Raji (cell line): ENCODE data around the gene RORB.

ENCODE experiments used
- POLR2A ChIP-seq: IDR thresholded peaks from 2 replicates; pipeline ENCODE4 v1.6.1; 2011; ENCODE audit warnings: low read depth, low read length, control low read depth; ENCODE audit not compliant: insufficient read depth

RORB gene

GRCh38 chr9:74718709-74719108, 221.6 kb downstream of the RORB start:
- TF ChIP-seq POLR2A, result no peak

- no peak for TF ChIP-seq POLR2A
These were observed 222.2 kb downstream of the RORB start for GRCh38 chr9:74719306-74719705.

GRCh38 chr9:74721696-74722660, 224.8 kb downstream of the RORB start:
- TF ChIP-seq POLR2A, result no peak

- no peak for TF ChIP-seq POLR2A
These were observed 227.2 kb downstream of the RORB start for GRCh38 chr9:74724317-74724716.

GRCh38 chr9:74726581-74726980, 229.4 kb downstream of the RORB start:
- TF ChIP-seq POLR2A, result no peak

DNA sequence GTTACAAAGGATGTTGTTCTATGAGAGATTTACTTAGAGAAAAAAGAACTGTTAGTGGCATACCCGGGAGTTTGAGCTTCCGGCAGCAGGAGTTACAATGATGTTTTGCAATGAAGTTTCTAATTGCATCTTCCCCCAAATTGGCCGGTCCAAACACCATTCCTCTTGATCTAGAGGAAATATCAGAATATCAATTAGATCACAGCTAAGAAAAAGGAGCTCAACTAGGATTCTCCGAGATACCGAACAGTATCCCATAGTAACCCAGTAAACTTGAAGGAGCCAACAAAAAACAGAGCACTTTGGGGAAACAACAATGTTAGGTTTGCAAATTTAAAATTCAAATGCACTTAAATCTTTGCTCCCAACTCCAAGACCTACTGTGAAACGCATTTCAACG, 231.0 kb downstream of the RORB start:
- TF ChIP-seq POLR2A, result no peak

DNA sequence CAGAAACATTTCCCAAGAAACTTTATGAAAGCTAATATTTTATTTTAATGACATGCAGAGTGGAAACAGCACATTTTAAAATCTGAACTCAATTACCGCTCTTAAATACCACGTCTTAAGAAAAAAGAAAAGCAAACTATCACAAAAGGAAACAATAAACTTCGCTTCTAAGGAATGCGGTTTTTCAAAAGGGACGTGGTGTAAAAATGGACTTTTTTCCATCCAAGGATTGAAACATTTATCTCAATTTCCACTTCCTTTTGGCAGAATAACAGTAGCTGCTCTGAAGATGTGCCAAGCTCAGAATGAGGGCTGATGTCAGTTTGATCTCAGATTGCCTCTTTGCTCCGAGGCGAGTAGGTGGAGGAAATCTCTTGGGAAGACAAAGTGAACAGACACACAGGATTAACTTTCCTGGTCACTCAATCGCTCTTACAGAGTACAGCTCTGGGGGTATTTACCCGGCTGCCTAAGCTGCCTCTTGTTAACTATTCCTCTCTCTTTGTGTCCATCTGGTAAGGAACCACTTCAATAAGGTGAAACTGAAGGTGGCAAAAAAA, 232.1 kb downstream of the RORB start:
- TF ChIP-seq POLR2A, result no peak

DNA sequence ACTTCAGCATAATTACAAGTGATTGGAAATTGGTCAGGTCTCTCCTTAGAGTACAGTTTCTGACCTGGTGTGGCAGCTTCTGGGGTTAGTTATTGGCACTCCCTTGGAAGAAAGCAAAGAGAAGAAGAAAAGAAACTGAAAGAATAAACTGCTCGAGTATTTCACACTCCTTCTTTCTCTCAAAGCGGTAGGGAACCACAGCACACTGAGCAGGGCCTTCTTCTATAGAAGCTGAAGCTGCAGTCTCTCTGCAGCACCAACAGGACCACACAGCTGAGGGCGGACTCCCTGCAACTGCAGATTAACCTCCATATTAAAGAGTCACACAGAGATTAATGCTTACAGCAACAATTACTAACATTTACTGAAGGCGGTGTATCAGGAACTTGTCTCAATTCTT, 238.6 kb downstream of the RORB start:
- TF ChIP-seq POLR2A, result no peak

- TF ChIP-seq POLR2A, result no peak
These were observed 239.5 kb downstream of the RORB start for GRCh38 chr9:74736646-74737045.

DNA sequence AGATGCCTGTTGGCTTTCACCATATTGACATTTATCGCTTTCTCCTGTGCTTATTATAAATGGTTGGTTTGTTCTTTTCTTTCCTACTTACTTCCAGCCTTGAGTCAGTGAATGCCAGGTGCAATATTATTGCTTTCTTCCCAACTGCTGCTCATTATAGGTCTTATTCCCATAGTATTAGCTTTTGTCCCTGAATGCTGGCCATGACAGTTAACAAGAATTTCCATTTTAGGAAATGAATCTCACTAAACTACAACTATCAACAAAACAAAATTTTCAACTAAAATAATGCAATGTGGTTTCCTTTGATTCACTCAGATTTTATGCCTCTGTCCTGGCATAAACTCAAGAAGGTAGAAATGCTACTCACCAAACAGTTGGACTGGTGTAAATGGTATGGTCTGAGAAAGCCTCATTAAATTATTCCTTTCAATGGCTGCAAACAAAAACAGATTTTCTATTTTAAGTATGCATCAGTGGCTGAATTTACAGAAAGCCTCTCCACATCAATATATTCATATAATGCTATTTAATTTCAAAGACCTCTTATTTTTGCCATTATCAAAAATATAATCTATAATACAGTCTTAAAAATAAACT, 245.2 kb downstream of the RORB start:
- TF ChIP-seq POLR2A, result no peak
